Activated naive CD4-positive, alpha-beta T cell treated with anti-CD3 and anti-CD28 coated beads, Interleukin-2, amount 50 U/mL, for 72 hours (primary cell): ENCODE data around the gene NR2C2AP. TPM values are rescaled to one million over a fixed set of nuclear protein-coding genes. Genes with fewer than 3 reads are reported as not detected.

ENCODE experiments used
- total RNA-seq, 2 donors: library from RNA; stranded (reverse); gene quantifications; one replicate each; pipeline ENCODE4 v1.2.3, GENCODE V29; 2022

Gene NR2C2AP
- total RNA-seq, 2 donors from 2014 or later = 34.4 to 38.6 TPM

Other genes starting within 250 kb of the NR2C2AP start
- 100 to 1,000 TPM; 119 to 248 TPM for gene SUGP2, start 169.9 kb downstream of the NR2C2AP start, total RNA-seq
- gene ARMC6, start 169.8 kb downstream of the NR2C2AP start, total RNA-seq = 10 to 100 TPM; 22.4 to 34.8 TPM
- 10 to 100 TPM; 15.1 to 19.2 TPM for gene SLC25A42, start 139.4 kb downstream of the NR2C2AP start, total RNA-seq
- 10 to 100 TPM; 22.9 to 28.2 TPM for gene TMEM161A, start 64.9 kb downstream of the NR2C2AP start, total RNA-seq
- gene MEF2B, start 33.2 kb downstream of the NR2C2AP start, total RNA-seq = 1 to 10 TPM; 2.4 to 3.4 TPM
- 10 to 100 TPM; 11.6 to 26.9 TPM for gene BORCS8, start 11.3 kb downstream of the NR2C2AP start, total RNA-seq
- 100 to 1,000 TPM in 1 of 2 donors, 10 to 100 TPM in 1; 88.2 to 122 TPM for gene RFXANK, start 11.2 kb downstream of the NR2C2AP start, total RNA-seq
- gene NCAN, start 8.5 kb upstream of the NR2C2AP start, total RNA-seq = not detected
- gene TM6SF2, start 69.9 kb upstream of the NR2C2AP start, total RNA-seq = not detected
- gene SUGP1, start 117.1 kb upstream of the NR2C2AP start, total RNA-seq = 10 to 100 TPM; 55.1 to 55.4 TPM
- gene MAU2, start 117.4 kb upstream of the NR2C2AP start, total RNA-seq = 10 to 100 TPM; 36.0 to 62.2 TPM
- 100 to 1,000 TPM; 122 to 134 TPM for gene GATAD2A, start 202.3 kb upstream of the NR2C2AP start, total RNA-seq